Hepatocyte (in vitro differentiated cells): ENCODE results near the gene PTPRT.

Experiments used
- CTCF ChIP-seq: fragments of 200-600 bp; sonication (generic); IDR thresholded peaks from 2 replicates; pipeline ENCODE4 v1.5.1; 2016; ENCODE audit warnings: antibody characterized with exemption, mild to moderate bottlenecking; ENCODE audit not compliant: poor library complexity
- EZH2 ChIP-seq: fragments of 200-600 bp; sonication (generic); IDR thresholded peaks from 2 replicates; pipeline ENCODE4 v1.6.1; 2016; ENCODE audit warnings: antibody characterized with exemption, mild to moderate bottlenecking, borderline replicate concordance

GRCh38 chr20:42260184-42260583, 929.5 kb downstream of the PTPRT start:
- no peak for TF ChIP-seq CTCF
- no peak for TF ChIP-seq EZH2
